CD4-positive, alpha-beta T cell treated with Interleukin-10 for 1 hour (primary cell): ENCODE data around the gene CA12.
A peak's percentile ranks its signal among the peaks of the same experiment; 100 is the strongest.

Experiments used
- DNase-seq: peaks from one replicate; pipeline ENCODE4 v3.0.0-alpha.2; 2020

The CA12 gene

GRCh38 chr15:63299943-63300575 lies 81.6 kb downstream of the CA12 start:
- no peak for DNase-seq

- no peak for DNase-seq
Observed at GRCh38 chr15:63296195-63296594, 85.5 kb downstream of the CA12 start.

GRCh38 chr15:63295341-63295740 lies 86.3 kb downstream of the CA12 start:
- DNase-seq = no peak

- DNase-seq = no peak
Observed at GRCh38 chr15:63294359-63294758, 87.3 kb downstream of the CA12 start.

- DNase-seq = no peak
Observed at GRCh38 chr15:63292771-63293170, 88.9 kb downstream of the CA12 start.

- no peak for DNase-seq
Observed at GRCh38 chr15:63292241-63292640, 89.4 kb downstream of the CA12 start.

- no peak for DNase-seq
Observed at GRCh38 chr15:63291507-63291906, 90.1 kb downstream of the CA12 start.

DNA sequence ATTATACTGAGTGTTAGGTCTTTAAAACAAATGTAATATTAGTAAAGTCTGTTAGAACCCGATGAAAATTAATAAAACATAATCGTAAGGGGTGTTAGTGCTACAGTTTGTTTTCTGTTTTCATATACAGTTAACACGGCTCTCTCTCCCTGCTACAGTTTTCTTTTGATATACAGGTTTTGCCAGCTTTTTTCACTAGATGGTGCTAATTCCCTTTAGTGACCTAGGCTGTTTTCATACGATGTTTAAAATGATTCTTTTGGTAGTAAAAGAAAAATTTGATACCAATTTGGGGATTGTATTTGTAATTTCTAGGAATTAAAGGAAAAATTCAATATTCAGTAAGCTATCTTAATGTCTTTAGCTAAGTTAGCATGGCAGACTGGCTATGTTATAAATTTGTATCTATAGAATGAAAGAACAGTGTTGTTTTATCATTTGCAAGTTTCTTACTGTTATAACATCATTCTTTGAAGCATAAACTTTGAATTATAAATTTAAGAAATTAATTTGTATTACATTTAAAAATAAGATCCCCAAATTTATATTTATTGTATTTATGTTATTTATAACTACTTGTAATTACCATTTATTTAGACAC lies 92.8 kb downstream of the CA12 start:
- DNase-seq = peak; percentile 63

DNA sequence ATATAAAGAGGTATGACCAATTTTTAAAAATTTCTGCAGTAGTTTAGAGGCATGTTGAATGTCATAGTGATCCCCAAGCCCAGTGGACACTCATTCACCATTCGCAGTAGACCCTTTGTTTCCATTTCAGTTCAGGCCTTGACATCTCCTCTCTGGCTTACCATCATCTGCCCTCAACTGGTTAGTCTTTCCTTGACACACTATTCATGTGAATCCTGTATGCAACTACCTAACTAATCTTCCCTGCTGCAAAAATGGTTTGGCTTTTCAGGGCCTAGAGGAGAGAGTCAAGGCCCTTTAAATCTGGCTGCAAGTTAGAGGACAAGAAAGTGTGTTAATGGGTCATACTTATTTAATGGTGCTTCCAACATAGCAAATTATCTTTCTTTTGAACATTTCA lies 93.3 kb downstream of the CA12 start:
- DNase-seq = no peak

DNA sequence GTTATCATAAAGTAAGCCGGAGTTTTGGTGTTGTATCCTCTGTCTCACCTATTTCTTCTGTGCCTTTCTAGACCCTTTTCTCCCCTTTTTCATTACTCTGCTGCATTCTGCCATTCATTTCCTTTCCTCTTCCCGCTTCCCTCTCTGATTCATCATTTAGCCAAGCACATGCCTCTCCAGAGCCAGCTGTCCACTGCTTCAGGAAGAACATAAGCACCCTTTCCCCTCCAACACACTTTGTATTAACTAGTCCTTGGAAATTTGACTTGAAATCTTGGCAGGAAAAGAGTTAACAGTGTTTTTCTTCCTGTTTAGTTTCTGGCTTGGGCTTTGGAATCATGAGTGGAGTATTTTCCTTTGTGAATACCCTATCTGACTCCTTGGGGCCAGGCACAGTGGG lies 94.5 kb downstream of the CA12 start:
- DNase-seq = no peak

DNA sequence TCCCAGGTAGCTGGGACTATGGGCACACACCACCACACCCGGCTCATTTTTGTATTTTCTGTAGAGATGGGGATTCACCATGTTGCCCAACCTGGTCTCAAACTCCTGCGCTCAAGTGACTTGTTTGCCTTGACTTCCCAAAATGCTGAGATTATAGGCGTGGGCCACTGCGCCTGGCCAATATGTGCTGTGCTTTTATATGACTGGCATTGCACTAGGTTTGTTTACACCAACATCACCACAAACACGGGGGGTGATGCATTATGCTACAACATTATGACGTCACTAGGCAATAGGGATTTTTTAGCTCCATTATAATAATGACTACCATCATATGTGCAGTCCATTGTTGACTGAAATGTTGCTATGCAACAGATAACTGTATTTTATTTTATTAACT lies 97.3 kb downstream of the CA12 start:
- DNase-seq = no peak

DNA sequence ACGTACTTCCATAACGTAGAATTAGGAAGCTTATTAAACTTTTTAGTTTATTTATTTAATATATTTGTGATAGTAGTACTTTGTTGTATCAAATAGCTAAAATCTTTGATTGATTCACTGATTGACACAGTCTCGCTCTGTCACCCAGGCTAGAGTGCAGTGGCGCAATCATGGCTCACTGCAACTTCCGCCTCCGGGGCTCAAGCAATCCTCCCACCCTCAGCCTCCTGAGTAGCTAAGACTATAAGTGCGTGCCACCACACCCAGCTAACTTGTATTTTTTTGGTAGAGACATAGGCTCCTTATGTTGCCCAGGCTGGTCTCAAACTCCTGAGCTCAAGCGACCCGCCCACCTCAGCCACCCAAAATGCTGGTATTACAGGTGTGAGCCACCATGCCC lies 98.5 kb downstream of the CA12 start:
- peak; percentile 3 for DNase-seq

DNA sequence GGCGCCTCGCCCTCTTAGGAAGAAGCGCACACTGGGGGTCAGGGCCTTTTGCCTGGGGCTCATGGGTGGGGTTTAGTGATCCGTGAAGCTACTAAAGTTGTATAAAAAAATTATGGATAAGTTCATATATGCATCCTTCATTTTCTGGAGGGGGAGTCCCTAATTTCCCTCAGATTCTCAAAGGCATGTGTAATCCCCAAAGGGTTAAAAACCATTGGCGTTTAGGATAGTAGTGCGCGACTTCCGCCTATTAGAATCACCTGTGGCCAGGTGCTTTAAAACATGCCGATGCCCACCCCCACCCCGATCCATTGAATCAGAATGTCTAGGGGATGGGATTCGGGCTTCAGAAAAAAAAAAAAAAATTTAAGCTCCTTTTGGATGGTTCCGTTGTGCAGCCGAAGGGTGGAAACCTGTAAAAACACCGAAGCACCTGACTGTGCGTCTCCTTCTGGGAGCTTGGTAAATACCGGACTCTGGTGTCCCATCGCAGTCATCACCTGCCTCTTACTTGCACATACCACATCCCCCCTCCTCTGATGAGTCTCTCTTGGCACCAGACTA lies 103.7 kb downstream of the CA12 start:
- peak; percentile 4 for DNase-seq

DNA sequence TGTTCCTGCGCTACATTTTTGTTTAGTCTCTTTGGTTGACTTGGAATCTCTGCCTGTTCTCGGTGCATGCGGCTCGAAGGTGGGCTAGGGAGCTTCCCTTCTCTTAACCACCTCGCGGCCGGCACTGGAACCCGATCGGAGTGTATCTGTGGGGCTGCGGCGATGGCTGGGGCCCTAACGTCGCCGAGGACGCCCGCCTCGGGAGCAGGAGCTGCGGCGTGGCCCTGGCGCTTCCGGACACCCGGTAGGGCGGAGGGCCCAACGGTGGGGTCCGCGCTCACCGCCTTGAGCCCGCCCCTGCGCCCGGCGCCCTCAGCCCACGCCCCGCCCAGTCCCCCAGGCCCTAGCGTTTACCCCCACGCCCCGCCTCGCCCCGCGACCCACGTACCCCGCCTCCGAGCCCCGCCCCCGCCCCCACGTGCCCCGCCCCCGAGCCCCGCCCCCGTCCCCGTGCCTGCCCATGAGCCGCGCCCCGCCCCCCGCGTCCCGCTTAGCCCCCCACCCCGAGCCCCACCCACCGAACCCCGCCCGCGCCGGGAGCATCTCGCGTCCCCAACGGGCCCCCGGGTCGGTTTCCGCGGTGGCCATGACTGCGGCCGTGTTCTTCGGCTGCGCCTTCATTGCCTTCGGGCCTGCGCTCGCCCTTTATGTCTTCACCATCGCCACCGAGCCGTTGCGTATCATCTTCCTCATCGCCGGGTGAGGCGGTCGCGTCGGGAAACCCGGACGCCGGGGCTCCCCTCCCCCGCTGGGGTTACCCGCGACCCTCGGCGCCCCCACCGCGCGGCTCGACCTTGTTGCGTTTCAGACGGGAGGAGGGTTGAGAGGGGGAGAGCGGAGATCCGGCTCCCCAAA lies 104.4 kb downstream of the CA12 start, which contains the start of gene APH1B:
Gene APH1B, plus strand, starts transcription at position 568 of the 855 bp plus-strand sequence. Its CDS starts 19 bp downstream, at position 587.
- peak; percentile 88 for DNase-seq

DNA sequence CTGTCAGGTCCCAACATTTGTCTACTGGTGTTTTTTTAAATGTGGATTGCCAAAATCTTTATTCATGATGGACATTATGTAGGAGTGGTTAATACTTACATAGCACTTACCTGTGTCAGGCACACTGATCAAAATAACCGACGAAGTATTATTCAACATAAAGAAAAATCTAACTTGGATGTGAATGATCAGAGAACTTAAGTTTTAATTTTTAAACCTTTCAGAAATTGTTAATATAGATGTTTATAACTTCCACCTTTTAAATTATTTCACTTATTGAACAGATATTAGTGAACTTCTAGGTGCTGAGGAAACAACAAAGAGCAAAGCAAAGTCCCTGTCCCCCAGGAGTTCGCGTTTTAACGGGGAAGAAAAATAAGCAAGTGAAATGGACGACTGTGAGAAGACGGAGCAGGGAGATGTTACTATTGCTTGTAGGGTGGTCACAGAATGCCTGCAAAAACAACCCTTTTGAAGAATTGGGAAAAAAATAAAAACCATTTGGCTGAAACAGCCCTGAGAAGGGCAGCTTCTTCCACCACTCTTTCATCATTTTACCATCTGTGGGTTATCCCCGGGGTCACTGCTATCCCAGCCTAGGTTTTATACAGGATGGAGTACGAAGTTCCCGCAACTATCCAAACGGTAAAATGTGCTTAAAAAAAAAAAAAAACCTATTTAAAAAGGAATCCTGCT lies 105.2 kb downstream of the CA12 start:
- DNase-seq = no peak

DNA sequence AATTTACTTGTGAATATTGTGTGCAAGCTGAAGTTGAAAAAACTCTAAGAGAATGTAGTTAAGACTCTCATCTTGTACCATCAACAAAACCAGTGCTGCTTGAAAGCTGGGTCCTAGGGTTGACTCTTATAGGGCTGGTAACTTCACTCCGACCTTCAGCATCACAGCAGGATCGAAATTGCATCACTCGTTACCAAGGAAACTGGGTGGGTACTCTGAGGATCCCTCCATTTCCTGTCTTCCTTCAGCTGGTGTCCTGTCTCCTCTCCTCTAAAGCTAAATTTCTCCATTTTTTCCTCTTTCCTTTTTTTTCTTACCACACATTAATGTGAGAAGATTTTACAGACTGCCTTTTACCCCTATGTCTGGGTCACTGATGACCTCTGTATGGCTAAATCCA lies 107.2 kb downstream of the CA12 start:
- DNase-seq = peak; percentile 19
